Measurements from ENCODE around the gene ASB3. TPM values are rescaled to one million over a fixed set of nuclear protein-coding genes. Genes with fewer than 3 reads are reported as not detected.

The ASB3 gene
- polyA plus RNA-seq, 6 donors from 2014 or later = 19.3 to 30.2 (median 21.0) TPM

DNA sequence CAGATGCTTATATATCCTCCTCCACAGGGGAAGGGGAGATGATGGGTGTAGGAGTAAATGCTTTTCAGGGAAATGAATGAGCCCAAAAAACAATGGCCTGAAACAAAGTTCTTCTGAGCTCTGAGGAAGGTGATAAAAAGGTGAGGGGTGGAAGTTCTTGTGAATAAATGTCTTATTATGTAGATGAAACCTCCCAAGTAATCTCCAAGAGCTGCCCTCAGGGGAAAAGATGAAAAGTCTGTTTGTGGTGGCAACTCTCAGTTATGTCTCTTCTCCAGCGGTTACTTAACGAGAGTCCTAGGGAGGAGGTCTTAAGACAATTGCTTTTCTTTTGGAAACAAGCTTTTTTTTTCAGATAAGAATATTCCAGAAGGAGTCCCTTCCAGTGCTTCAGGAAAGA lies 134.6 kb downstream of the ASB3 start:
- Mint-ChIP-seq H3K4me3 (no peak overlapping the region), H3K27me3 (peaks cover 0 to 6% (median 0%) of the 10 kb centered on the region in 3 donors), H3K4me1 (no peaks in the 10 kb centered on the region), H3K36me3 (peaks cover 0 to 7% of the 10 kb centered on the region in 2 donors), H3K9me3 (peaks cover 0 to 8% (median 0%) of the 10 kb centered on the region in 7 donors), H3K27ac (no peak overlapping the region)
- DNase-seq = no peak
- no peak for ATAC-seq (ENCODE audit: low read depth in 2 of 2)

DNA sequence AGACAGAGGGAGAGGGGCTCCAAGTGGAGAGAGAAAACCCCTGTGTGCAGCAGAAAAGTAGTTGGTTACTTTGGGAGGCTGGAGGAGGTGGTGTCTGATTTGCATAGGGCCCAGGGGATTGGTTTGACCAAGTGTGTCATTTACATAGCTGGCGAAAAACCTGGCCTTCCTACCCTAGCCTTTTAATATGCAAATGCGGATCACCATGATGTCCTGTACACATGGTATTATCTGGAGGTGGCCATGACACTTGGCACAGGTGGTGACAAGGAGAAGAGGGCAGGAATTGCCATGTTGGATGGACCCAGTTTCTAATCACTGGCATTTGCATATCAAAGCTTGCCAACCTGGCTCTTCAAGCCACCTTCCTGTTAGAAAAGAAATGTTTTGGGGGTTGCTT lies 140.0 kb downstream of the ASB3 start:
- Mint-ChIP-seq H3K36me3 (peaks cover 0 to 3% of the 10 kb centered on the region in 2 donors), H3K27ac (no peak overlapping the region), H3K9me3 (peaks cover 0 to 4% (median 0%) of the 10 kb centered on the region in 7 donors), H3K4me3 (no peak overlapping the region), H3K4me1 (no peaks in the 10 kb centered on the region), H3K27me3 (peaks cover 0 to 6% (median 0%) of the 10 kb centered on the region in 3 donors)
- ATAC-seq (ENCODE audit: low read depth in 2 of 2) (no peak), DNase-seq (no peak)

DNA sequence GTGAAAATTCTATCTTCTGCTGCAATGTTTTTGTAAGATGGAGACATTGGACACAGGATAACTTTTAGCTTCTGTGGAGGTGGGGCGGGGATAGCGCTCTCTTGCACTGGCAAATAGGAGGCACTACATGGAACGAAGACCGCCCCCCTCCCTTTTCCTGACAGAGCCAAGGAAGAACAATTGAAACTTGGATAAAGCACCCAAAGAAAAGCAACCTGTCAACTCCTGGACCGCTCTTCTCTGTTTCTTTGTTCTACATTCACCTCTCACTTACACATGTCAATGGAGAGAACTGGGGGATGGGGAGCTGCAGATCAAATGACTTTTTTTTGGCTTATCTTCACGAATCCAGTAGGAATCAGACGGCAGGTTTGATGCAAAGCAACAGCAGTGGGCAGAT lies 145.5 kb downstream of the ASB3 start:
- no peak for DNase-seq
- Mint-ChIP-seq H3K4me1 (no peaks in the 10 kb centered on the region), H3K4me3 (no peak overlapping the region), H3K9me3 (peaks cover 0 to 5% (median 0%) of the 10 kb centered on the region in 7 donors), H3K27me3 (no peaks in the 10 kb centered on the region), H3K36me3 (peaks cover 0 to 8% of the 10 kb centered on the region in 2 donors), H3K27ac (no peak overlapping the region)
- no peak for ATAC-seq (ENCODE audit: low read depth in 2 of 2)

DNA sequence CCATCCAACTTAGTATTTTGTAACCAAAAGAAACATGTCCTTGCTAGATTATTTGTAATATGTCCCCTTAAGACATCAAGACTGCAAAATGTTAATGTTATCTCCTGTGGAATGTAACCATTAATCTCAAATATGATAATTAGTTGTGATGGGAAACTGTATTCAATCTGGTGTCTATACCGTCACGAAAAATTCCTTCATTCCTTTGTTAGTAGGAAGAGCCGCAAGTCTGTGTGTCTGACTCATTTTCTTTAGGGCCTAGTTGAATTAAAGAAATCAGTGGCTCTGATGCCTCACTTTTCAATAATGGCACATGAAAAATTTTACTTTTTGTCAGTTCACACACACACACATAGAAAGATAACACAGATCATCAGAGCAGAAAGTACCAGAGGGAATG lies 146.3 kb downstream of the ASB3 start:
- H3K4me1 Mint-ChIP-seq = no peaks in the 10 kb centered on the region
- H3K4me3 Mint-ChIP-seq = no peak overlapping the region
- DNase-seq (no peak), ATAC-seq (ENCODE audit: low read depth in 2 of 2) (no peak)
- no peak overlapping the region for H3K27ac Mint-ChIP-seq
- H3K27me3 Mint-ChIP-seq = no peaks in the 10 kb centered on the region
- peaks cover 0 to 5% (median 0%) of the 10 kb centered on the region in 7 donors for H3K9me3 Mint-ChIP-seq
- peaks cover 0 to 8% of the 10 kb centered on the region in 2 donors for H3K36me3 Mint-ChIP-seq

DNA sequence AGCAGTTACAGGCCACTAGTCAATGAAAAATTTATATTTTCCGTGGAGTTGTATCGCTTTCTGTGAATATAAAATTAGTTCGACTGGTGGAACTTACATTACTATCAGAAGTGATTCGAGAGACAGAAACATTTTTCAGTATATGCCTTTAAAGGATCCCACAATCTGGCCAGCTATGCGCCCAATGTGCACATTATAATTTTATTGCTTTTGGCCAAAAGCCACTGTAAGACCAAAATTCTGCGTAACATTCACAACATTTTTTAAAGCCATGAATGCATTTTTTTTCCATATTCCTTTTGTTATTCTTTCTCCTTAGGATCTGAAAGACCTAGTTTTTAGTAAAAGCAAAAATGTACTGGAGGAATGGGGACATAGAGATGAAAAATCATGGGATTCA lies 150.2 kb downstream of the ASB3 start:
- Mint-ChIP-seq H3K27ac (no peak overlapping the region), H3K4me1 (no peaks in the 10 kb centered on the region), H3K27me3 (peaks cover 0 to 8% (median 4%) of the 10 kb centered on the region in 3 donors), H3K36me3 (peaks cover 0 to 8% of the 10 kb centered on the region in 2 donors), H3K4me3 (no peak overlapping the region), H3K9me3 (peaks cover 0 to 8% (median 0%) of the 10 kb centered on the region in 7 donors)
- DNase-seq = no peak
- no peak for ATAC-seq (ENCODE audit: low read depth in 2 of 2)

DNA sequence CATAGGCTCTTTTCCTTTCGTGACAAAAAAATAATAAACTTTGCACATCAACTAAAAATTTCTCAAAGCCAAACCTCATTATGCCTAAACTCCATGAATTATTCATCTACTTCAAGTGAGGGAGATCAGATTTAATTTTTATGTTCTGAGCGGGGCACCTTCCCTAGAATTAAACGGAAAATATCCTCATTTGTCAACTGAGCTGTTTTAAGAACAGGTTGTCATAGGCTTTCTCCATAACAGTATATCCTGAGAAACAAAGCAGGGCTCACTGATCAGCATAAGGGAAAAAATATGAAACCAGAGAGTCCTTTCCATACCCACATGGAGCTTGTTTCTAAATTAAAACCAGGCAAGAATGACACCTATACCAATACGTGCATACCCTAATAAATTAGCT lies 150.6 kb downstream of the ASB3 start:
- Mint-ChIP-seq H3K27ac (no peak overlapping the region), H3K27me3 (peaks cover 0 to 8% (median 4%) of the 10 kb centered on the region in 3 donors), H3K36me3 (peaks cover 0 to 8% of the 10 kb centered on the region in 2 donors), H3K9me3 (peaks cover 0 to 8% (median 0%) of the 10 kb centered on the region in 7 donors), H3K4me1 (no peaks in the 10 kb centered on the region), H3K4me3 (no peak overlapping the region)
- ATAC-seq (ENCODE audit: low read depth in 2 of 2) (no peak), DNase-seq (no peak)

DNA sequence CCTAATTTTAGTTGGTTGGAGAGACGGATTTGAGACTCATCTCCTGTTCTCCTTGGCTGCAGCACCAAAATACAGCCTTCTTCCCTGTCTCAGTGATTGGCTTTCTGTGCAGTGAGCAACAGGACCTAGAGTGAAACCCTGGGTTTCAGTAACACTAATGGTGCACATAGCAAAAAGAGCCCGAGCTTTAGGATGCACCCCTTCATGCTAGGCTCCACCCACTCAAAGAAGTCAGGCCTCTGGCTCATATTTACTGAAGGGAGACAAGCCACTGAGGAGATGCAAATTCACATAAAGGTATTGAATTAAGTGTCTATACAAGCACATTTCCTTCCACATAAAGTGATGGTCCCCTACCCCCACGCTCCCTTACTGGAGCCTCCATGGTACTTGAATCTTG lies 151.1 kb downstream of the ASB3 start:
- ATAC-seq (ENCODE audit: low read depth in 2 of 2) (no peak), DNase-seq (no peak)
- H3K9me3 Mint-ChIP-seq = peaks cover 0 to 8% (median 0%) of the 10 kb centered on the region in 7 donors
- H3K4me3 Mint-ChIP-seq = no peak overlapping the region
- peaks cover 0 to 8% of the 10 kb centered on the region in 2 donors for H3K36me3 Mint-ChIP-seq
- peaks cover 0 to 8% (median 4%) of the 10 kb centered on the region in 3 donors for H3K27me3 Mint-ChIP-seq
- no peaks in the 10 kb centered on the region for H3K4me1 Mint-ChIP-seq
- H3K27ac Mint-ChIP-seq = no peak overlapping the region

DNA sequence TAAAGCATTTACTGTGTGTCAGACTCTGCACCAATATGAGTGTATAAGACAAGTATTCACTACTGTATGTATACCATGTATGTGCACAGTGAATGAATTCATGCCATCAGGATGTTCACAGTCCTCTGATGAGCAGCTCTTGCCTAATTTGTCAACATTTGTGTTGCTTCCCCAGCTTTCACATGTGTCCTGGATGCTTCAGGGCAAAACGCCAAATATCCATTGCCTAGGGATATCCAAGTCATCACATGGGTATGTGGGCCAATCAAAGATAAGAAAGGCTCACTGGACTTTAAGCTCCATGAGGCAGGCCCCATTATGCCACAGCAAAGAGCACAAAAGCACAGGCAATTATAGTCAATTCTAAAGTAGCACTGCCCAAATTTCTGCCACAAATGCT lies 153.3 kb downstream of the ASB3 start:
- Mint-ChIP-seq H3K27ac (no peak overlapping the region), H3K9me3 (peaks cover 0 to 4% (median 0%) of the 10 kb centered on the region in 7 donors), H3K4me3 (no peak overlapping the region), H3K36me3 (peaks cover 0 to 2% of the 10 kb centered on the region in 2 donors), H3K4me1 (no peaks in the 10 kb centered on the region), H3K27me3 (peaks cover 4 to 14% (median 5%) of the 10 kb centered on the region in 3 donors)
- DNase-seq (no peak), ATAC-seq (ENCODE audit: low read depth in 2 of 2) (no peak)

DNA sequence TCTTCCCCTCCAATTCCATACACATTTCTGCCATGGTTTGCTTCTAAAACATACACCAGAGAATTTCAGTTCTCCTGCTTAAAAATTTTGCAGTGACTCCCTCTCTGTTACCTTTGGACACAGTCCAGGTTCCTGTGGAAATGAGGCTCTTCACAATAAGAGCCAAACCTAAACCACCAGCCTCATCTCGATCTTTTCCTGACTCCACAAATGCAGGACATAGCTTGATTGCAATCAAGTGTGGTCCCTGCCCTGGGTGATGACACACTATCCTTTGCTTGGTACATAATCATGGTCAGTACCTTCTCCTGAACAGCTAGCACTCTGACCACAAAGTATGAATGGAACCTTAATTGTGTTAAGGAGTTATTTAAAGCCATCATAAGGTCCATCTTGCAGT lies 154.0 kb downstream of the ASB3 start:
- Mint-ChIP-seq H3K27me3 (peaks cover 4 to 14% (median 5%) of the 10 kb centered on the region in 3 donors), H3K36me3 (no peaks in the 10 kb centered on the region), H3K9me3 (peaks cover 0 to 4% (median 0%) of the 10 kb centered on the region in 7 donors), H3K4me1 (no peaks in the 10 kb centered on the region), H3K27ac (no peak overlapping the region), H3K4me3 (no peak overlapping the region)
- no peak for ATAC-seq (ENCODE audit: low read depth in 2 of 2)
- DNase-seq = no peak

DNA sequence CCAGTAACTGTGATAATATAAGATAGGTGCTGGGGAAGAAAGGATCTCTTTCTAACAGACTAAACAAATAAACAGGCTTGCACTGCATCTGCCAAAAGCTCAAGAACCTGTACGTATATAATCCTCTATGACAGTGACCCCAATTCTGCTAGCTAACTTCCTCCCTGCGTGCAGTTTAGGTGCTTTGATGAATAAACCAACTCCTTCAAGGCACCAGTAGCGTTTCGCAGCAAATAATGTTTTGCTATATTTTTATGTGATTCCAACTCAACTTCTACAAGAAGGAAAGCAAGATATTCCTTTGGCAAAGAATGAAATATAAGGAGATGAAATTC lies 154.7 kb downstream of the ASB3 start:
- H3K9me3 Mint-ChIP-seq = peaks cover 0 to 4% (median 0%) of the 10 kb centered on the region in 7 donors
- no peak overlapping the region for H3K27ac Mint-ChIP-seq
- H3K4me1 Mint-ChIP-seq = no peaks in the 10 kb centered on the region
- H3K4me3 Mint-ChIP-seq = no peak overlapping the region
- DNase-seq (no peak), ATAC-seq (ENCODE audit: low read depth in 2 of 2) (no peak)
- H3K27me3 Mint-ChIP-seq = peaks cover 4 to 14% (median 5%) of the 10 kb centered on the region in 3 donors
- no peaks in the 10 kb centered on the region for H3K36me3 Mint-ChIP-seq

DNA sequence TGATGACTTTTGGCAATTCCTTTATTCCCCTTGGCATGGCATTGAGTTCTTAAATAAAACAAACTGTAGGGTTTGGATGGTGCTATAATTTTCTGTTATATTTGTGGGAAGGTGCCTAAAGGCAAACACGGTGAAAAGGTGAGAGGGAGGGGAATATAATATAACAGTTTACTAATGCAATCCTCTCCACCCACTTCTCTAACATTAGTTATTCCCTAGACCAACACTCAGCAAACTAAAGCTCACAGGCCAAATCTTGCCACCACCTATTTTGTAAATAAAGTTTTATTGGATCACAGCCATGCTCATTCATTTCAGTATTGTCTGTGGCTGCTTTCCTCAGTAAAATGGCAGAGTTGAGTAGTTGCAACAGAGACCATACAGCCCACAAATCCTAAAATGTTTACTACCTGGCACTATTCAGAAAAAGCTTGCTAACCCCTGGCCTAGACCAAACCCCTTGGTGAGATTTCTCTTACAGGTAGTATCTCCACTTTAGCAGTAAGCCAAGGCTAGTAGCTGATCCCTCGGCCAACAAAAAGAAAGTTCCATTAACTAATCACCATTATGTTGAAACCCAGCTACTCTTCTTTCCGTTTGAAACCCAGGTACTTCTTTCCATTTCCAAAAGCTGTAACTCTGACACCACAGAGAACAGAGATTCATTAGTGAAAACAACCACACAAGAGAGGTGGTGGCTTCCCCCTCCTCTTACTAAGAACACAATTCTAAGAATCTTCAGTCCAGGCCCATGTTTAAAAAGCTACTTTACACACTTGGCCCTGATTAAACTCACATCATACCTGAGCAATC lies 155.2 kb downstream of the ASB3 start:
- DNase-seq (no peak), ATAC-seq (ENCODE audit: low read depth in 2 of 2) (no peak)
- no peaks in the 10 kb centered on the region for H3K4me1 Mint-ChIP-seq
- H3K36me3 Mint-ChIP-seq = no peaks in the 10 kb centered on the region
- peaks cover 0 to 4% (median 0%) of the 10 kb centered on the region in 7 donors for H3K9me3 Mint-ChIP-seq
- H3K27me3 Mint-ChIP-seq = peaks cover 4 to 14% (median 5%) of the 10 kb centered on the region in 3 donors
- H3K4me3 Mint-ChIP-seq = no peak overlapping the region
- H3K27ac Mint-ChIP-seq = no peak overlapping the region

DNA sequence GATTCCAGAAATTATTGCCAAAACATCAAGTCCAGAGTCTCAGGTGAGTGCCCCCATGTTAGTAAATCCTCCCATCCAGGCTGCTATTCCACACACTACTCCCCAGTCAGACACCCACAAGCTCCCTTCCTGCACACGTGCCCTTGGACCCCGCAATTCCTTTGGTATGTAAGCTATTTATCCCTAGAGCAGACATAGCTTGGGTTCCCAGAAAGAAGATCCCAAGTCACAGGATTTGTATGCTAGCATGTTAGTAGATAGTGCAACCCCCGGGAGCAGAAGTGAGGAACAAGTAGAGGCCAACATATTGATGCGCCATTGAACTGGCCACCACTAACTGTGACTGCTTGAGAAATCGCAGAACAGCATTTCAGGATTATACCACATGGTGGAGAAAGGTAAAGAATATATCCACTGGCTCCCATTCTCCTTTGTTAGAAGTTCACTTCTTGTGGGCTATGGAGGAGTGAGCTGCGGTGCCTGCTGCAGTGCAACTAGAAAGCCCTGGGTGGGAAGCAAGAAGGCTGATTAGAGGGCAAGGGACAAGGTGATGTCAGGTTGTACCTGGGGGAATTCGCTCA lies 156.6 kb downstream of the ASB3 start:
- H3K27me3 Mint-ChIP-seq = peaks cover 4 to 14% (median 5%) of the 10 kb centered on the region in 3 donors
- DNase-seq (no peak), ATAC-seq (ENCODE audit: low read depth in 2 of 2) (no peak)
- no peaks in the 10 kb centered on the region for H3K36me3 Mint-ChIP-seq
- no peaks in the 10 kb centered on the region for H3K4me1 Mint-ChIP-seq
- no peak overlapping the region for H3K27ac Mint-ChIP-seq
- peaks cover 0 to 4% (median 0%) of the 10 kb centered on the region in 7 donors for H3K9me3 Mint-ChIP-seq
- H3K4me3 Mint-ChIP-seq = no peak overlapping the region

DNA sequence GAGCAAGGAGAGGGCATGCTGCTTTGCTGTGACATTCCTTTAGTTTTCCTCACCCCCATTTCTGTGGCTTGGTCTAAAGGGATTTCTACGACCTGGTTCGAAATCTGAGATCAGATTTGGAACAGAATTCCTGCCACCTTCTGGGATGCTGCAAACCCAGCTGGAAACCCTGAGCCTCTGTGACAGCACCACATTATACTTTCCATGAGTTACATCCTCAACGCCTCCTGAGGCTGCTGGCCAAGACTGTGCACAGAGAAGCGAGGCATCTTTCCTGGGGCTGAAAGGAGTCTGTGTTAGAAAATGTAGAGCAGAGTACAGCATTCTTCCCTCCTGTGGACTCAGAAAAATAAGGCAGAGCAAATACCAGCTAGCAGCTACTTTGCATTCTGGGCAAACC lies 157.3 kb downstream of the ASB3 start:
- Mint-ChIP-seq H3K27me3 (peaks cover 3 to 14% (median 5%) of the 10 kb centered on the region in 3 donors), H3K9me3 (peaks cover 0 to 4% (median 0%) of the 10 kb centered on the region in 7 donors), H3K36me3 (no peaks in the 10 kb centered on the region), H3K4me1 (no peaks in the 10 kb centered on the region), H3K4me3 (no peak overlapping the region), H3K27ac (no peak overlapping the region)
- DNase-seq = no peak
- no peak for ATAC-seq (ENCODE audit: low read depth in 2 of 2)

DNA sequence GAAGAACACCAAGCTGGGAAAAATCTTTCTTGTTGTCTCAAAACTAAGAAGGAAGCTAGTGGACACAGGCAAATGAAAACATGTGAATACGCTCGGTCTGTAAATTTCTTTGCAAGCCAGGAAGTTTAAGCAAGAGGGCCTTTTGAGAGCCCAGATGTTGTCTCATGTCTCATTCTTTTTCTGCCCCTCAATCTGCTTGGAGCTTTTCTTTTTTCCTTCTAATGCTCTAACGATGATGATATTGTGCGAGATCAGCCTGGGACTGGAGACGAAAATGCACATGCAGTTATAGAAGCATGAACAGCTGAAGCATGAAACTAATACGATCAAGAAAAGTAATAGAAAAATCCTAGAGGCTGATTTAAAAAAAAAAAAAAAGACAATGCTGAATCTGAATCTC lies 157.8 kb downstream of the ASB3 start:
- H3K27me3 Mint-ChIP-seq = peaks cover 0 to 14% (median 5%) of the 10 kb centered on the region in 3 donors
- H3K27ac Mint-ChIP-seq = no peak overlapping the region

More for the DNA sequence above, 157.8 kb downstream of the ASB3 start:
- Mint-ChIP-seq H3K4me3 (no peak overlapping the region), H3K4me1 (no peaks in the 10 kb centered on the region), H3K9me3 (peaks cover 0 to 4% (median 1%) of the 10 kb centered on the region in 7 donors), H3K36me3 (no peaks in the 10 kb centered on the region)
- ATAC-seq (ENCODE audit: low read depth in 2 of 2) (no peak), DNase-seq (no peak)

Measured in naive B cell (primary cell).